K562 (cell line): ENCODE data around the gene GNAL.

Source experiments
- FOXP1 ChIP-seq: sonication (generic); formaldehyde crosslinking; IDR thresholded peaks from 2 replicates; pipeline ENCODE4 v1.8.0; 2022; ENCODE audit warnings: mild to moderate bottlenecking, missing genetic modification reagents
- KLF16 ChIP-seq: IDR thresholded peaks from 2 replicates; pipeline ENCODE4 v1.6.1; 2016; ENCODE audit warnings: antibody characterized with exemption
- NR3C1 ChIP-seq: sonication (generic); formaldehyde crosslinking; IDR thresholded peaks from 2 replicates; pipeline ENCODE4 v1.8.1; 2022; ENCODE audit warnings: missing genetic modification reagents
- STAT5B ChIP-seq: fragments of 250-450 bp; sonication (Bioruptor Pico); IDR thresholded peaks from 2 replicates; pipeline ENCODE4 v1.8.0; 2021; ENCODE audit warnings: mild to moderate bottlenecking, inconsistent platforms
- ZFP36 ChIP-seq: fragments of 150-350 bp; IDR thresholded peaks from 2 replicates; pipeline ENCODE4 v1.6.1; 2018; ENCODE audit warnings: low read length, low read depth; ENCODE audit not compliant: partially characterized antibody

- TF ChIP-seq FOXP1 (CRISPR knock-in tag) (no peak), NR3C1 (CRISPR knock-in tag) (no peak), KLF16 (no peak), ZFP36 (no peak), STAT5B (CRISPR knock-in tag) (no peak)
Measured at GRCh38 chr18:11700876-11701275, 11.8 kb downstream of the GNAL start.
